NCI-H82 treated with DMSO at 0.1 percent for 48 hours (cell line): ENCODE results near the gene TMEM167A.

ENCODE experiments used
- DNase-seq: peaks from one replicate; lab custom pipeline; 2025; ENCODE audit not compliant: unreplicated experiment; lab: John Stamatoyannopoulos, UW

Gene TMEM167A

GRCh38 chr5:83076742-83077661, at the start of gene TMEM167A, which contains the start of gene XRCC4:
Gene TMEM167A, minus strand, starts transcription at chr5:83077394. Its CDS starts 71 bp downstream, at chr5:83077323.
Gene XRCC4, plus strand, starts transcription at chr5:83077547. Its CDS starts 27,373 bp downstream, at chr5:83104920.
- peak; percentile 90 for DNase-seq

DNA sequence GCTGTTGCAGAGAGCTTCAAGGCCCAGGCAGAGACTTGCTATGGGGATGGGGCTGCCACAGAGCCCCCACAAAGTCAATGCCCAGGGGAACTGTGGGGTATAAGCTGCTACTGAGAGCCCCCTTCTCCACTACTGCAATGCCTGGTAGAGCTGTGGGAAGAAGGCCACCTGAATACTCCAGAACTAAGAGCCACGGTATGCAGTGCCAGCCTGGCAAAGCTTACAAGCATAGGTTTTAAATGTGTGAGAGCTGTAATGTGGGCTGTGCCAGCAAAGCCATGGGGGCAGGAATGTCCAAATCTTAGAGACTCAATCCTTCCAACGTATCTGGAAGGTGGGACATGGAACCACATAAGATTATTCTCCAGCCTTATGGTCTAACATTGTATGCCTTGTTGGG, 49.3 kb upstream of the TMEM167A start:
- no peak for DNase-seq

DNA sequence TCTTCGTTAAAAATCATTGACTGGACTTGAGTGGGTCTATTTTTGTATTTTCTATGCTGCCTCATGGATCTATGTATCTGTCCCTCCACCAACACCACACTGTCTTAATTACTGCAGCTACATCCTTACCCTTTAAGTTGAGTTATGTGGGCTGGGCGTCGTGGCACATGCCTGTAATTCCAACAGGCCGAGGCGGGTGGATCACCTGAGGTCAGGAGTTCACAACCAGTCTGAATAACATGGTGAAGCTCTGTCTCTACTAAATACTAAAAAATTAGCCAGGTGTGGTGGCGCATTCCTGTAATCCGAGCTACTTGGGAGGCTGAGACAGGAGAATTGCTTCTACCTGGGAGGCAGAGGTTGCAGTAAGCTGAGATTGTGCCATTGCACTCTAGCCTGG, 48.4 kb upstream of the TMEM167A start:
- DNase-seq, result no peak

- no peak for DNase-seq
Measured at GRCh38 chr5:83124593-83124992, 47.4 kb upstream of the TMEM167A start.

DNA sequence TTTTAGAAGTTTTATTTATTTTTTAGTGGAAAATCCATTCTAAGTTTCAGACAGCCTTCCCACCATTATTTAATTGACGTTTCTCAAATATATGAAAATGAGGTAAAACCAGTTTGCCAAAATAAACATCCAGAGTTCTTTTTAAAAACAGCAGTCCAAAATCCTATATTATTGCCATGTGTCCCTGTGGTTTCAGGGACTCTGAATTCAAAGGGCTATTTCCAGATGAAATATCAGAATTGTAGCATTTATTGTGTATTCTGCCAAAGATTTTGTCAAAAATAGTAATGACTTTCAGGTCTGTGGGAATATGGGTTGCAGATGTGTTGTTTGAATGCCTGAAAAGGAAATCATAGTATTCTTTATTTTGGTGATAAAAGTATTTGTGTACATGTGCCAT, 41.8 kb upstream of the TMEM167A start:
- no peak for DNase-seq

DNA sequence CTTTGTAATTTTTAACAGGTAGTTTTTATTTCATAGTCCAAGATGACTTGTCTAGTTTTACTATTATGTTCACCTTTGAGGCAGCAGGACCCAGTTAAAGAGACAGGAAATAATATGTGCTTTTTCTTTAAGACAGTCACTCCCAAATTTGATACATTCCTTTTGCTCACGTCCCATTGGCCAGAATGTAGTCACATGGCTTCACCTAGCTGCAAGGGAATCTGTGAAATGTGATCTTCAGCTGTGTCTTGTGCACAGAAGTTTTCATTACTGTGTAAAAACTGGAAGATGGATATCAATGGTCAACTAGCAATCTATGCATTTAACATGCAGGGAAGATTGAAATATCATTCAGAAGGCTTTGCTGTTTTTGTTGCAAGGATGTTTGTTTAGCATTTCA, 41.3 kb upstream of the TMEM167A start:
- DNase-seq, result no peak

DNA sequence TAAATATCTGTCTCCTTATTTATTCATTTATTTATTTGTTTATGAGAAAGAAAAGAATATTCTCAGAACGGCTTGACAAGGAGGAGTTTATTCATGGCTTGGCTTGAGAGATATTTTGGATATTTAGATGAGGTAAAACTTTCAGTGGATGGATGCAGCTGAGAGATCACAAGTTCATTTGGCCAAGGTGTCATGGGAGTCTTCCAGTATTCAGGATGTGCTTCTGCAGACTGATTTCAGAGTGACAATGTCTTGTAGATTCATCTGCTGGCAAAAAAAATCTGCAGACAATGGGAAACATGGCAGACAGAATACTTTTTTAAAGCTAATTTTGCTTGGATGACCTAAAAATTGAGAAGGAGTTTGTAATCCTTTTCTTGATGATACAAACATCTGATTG, 38.6 kb upstream of the TMEM167A start:
- DNase-seq, result no peak

DNA sequence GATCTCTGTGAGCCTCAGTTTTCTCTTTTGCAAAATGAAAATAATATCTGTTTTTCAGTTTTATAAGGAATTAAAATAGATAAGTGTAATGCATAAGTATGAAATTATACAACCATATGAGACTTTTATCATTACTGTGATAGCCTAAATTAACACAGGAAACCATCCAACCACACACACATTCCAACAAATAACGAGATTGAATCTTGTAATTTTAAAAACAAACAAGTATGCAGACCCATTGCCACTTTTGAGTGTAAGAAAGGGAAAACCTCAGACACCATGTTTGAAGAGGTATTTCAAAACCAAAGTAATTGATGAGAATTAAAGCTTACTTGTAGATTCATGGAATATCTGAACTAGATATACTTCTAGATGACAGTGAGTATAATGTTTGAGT, 32.2 kb upstream of the TMEM167A start:
- no peak for DNase-seq

DNA sequence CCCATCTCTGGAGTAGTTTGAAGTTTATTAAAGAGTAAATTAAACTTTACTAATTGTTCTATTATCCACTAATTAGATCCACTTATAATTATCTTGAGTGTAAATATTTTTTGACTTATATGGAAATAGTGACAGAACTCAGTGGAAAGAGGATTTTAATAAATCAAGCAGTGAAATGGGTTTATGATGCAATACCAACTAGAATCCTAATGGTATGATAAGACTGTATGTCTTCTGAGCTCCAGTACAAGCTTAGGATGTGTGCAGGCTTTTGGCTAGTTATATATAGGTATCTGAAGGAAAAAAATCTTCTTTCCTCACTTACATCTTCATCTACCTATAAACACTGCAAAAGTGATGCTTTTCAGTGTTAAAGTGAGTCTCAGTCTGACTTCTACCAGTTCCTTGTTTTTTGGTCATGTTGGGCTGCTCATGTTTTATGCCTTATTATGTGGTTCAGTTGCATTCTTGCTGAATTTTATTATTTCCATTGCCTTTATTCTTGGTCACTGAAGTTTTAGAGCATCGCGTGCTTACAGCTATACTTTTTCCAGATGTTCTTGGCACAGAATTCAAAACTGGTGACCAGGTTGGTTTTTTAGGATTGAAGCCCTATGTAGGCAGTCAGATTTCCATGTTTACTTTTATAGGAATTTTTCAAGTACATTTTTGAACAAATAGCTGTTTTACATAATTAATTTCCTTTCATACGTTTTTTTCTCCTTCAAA, 30.7 kb upstream of the TMEM167A start:
- no peak for DNase-seq

DNA sequence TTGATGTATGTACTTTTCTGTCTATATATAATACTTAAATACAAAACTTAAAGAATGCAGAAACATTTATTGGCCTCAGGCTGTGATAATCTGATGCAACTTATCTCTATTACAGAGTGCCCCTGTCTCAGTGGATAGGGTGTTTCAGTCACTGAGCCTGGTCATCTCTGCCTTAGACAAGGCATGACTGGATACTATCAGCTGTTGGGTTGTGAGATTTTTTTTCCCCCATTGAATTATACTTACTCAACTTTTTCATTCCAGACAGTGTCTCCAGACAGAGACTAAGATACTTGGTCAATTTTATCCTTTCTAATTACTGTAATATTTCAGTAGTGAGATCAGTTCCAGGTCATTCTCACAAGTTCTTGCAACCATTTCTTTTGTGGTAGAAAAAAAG, 26.8 kb upstream of the TMEM167A start:
- DNase-seq, result no peak

DNA sequence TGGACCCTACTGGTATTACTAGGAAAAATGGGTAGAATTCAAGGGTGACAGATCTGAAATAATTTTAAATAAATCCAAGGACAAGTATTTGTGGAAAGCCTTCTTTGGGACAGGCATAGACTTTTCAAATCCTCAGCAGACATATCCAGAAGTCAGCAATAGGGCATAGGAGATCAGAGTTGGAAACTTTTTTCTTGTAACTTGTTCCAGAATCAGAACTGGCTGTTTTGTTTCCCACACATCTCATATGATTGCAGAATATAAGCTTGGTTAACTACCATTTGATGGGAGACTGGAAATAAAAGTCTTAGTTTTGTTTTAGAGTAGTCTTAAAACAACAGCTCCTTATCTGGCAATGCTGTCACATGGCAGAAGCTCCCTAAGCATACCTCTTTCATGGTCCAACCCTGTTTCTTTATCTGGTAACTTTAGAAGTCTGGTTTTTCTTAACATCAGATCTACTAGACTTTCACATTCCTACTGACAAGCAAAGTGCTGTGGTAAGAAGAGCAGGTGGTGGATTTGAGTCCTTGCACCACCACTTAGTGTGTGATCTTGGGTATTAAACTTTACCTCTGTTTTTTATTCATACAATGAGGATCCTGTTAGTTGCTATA, 25.3 kb upstream of the TMEM167A start:
- no peak for DNase-seq

- DNase-seq, result no peak
Measured at GRCh38 chr5:83101514-83101913, 24.3 kb upstream of the TMEM167A start.

- DNase-seq, result no peak
Measured at GRCh38 chr5:83099445-83099844, 22.3 kb upstream of the TMEM167A start.

DNA sequence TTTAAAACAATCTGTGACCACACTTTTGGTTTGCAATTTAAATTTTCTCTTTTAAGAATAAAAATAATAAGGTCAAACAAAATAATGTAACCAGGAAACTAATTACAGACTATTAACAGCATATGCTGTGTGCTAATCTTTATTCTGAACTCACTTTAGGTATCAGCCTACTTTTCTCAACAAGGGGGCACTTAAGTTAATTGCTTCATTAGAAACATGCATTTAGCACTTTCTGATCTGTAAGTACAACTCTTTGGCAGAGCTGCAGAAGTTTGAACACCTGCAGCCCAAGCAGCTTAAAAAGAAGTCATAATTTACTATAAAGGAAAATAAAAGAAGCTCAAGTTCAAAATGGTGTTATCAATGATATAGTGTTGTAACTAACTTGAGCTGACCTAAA, 21.8 kb upstream of the TMEM167A start:
- DNase-seq, result peak; percentile 72

- DNase-seq, result no peak
Measured at GRCh38 chr5:83097689-83098231, 20.6 kb upstream of the TMEM167A start.

- no peak for DNase-seq
Measured at GRCh38 chr5:83096660-83097339, 19.6 kb upstream of the TMEM167A start.

- DNase-seq, result no peak
Measured at GRCh38 chr5:83095957-83096539, 18.9 kb upstream of the TMEM167A start.

DNA sequence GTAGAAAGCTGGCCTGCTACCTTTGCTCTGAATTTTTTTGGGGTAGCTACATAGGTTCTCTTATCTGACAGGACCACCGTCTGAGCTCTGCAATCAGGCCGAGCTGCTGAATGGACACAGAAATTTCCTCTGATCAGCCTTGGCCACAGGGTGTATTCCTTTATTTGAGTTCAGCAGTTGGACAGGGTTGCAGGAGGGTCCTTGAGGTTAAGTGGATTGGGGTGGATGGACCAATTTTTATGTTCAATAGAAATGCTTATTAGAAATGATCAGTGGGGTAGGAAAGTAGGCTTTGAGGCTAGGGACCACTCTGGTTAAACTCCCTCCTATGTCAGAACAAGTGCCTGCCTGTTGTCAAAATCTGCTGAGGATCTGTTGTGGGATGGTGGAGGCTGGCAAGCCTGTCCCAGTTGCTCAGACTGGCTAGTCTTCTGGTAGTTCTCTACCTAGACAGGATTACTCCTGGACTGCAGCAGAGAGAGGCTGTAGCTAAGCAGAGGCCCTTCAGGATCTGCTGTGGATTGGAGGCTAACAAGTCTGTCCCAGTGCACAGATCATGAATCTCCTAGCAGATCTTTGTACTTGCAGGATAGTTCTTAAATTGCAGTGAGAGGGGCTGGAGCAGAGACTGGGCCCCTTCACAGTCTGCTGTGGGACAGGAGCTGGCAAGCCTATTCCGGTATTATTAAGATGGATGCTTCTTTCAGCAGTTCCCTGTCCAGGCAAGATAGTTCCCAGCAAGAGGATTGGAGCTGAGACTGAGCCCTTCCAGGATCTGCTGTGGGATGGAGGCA, 18.2 kb upstream of the TMEM167A start:
- no peak for DNase-seq

- DNase-seq, result no peak
Measured at GRCh38 chr5:83093692-83094091, 16.5 kb upstream of the TMEM167A start.

GRCh38 chr5:83092619-83093018, 15.4 kb upstream of the TMEM167A start:
- DNase-seq, result no peak
